DMS79 (cell line): ENCODE results near the gene RRAS2.
"Not testable (repeated sequence)": the region's sequence is repeated elsewhere in the genome, so short reads cannot be mapped to it uniquely, and the experiment has no call there.

Experiments used
- DNase-seq: peaks from one replicate; lab custom pipeline; 2025; lab: John Stamatoyannopoulos, UW

RRAS2 gene

GRCh38 chr11:14306481-14306880 lies 52.5 kb downstream of the RRAS2 start:
- no peak for DNase-seq

DNA sequence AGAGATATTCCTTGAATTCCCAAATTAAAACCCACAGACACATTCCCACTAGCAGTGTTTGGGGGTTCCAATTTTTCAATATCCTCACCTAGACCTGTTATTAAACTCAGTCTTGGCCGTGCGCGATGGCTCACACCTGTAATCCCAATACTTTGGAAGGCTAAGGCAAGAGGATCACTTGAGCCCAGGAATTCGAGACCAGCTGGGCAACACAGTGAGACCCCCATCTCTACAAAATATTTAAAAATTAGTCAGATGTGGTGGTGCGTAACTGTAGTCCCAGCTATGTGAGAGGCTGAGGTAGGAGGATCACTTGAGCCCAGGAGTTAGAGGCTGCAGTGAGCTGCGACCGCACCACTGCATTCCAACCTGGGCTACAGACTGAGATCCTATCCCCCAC lies 53.3 kb downstream of the RRAS2 start:
- DNase-seq, result no peak

GRCh38 chr11:14304601-14305000 lies 54.4 kb downstream of the RRAS2 start:
- no peak for DNase-seq

DNA sequence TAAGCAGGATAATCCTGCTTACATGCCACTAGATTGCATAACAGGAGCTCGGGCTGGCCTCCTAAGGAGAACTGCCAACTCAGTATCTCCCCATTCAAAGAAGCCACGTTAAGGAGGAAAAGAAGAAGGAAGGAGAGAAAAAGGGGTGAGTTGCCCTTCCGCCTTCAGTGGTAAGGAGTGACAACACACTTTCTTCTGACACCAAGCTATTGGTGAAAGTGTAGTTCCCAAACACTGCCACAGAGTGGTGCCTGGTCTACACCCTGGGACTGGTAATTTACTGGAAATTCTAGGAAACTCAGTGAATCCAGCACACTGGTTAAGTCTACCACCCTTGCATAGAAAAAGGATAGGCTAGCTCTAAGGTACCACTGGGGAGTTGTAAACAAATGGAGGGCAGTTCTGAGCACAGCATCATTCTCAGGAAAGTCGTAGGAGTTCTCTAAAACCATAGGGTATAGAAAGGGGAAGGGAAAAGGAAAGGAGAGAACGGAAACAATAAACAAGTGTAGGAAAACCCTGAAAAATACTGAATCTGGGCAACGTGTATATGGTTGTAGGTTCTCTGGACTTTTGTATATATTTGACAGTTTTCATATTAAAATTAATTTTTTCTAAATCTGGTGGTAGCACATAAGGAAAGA lies 58.2 kb downstream of the RRAS2 start:
- DNase-seq, result no peak

DNA sequence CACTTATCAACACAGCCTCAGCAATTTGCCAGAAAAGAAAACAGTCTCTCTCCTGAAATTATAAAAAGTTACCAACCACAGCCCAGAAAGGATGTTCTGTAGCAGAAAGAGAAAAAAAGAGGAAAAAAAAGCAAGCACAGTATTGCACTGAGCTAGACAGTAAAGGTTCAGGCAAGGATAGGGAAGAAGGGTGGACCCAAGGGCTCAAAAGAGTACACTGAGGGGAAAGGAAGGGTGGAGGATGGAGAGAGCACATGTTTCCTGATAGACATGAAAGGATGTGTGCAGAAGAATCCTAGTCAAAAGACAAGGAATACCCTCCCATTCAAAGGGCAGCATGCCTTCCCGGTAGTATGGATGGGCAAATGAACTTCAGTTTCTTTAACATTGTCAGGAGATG lies 59.1 kb downstream of the RRAS2 start:
- no peak for DNase-seq

- DNase-seq, result no peak
Observed at GRCh38 chr11:14290422-14290821, 68.6 kb downstream of the RRAS2 start.

GRCh38 chr11:14288189-14288935 lies 70.6 kb downstream of the RRAS2 start:
- DNase-seq, result no peak

GRCh38 chr11:14278869-14279268 lies 80.1 kb downstream of the RRAS2 start:
- not testable (repeated sequence) for DNase-seq

DNA sequence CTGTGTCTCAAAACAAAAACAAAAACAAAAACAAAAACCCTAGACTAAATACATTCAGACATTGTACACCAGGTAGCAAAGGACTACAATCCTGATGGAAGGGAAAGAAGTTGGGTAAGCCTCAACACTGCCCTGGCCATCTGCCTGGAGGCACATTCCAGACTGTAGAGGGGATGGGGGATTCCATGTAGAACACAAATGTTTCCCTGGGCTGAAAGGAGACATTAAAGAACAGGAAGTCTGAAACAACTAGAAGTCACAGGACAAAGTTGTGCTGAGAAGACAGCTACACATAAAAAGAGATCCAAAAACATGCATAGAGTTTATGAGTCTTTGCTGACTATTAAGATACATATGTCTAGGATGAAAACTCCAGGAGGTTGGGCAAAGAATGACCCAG lies 83.9 kb downstream of the RRAS2 start:
- no peak for DNase-seq

DNA sequence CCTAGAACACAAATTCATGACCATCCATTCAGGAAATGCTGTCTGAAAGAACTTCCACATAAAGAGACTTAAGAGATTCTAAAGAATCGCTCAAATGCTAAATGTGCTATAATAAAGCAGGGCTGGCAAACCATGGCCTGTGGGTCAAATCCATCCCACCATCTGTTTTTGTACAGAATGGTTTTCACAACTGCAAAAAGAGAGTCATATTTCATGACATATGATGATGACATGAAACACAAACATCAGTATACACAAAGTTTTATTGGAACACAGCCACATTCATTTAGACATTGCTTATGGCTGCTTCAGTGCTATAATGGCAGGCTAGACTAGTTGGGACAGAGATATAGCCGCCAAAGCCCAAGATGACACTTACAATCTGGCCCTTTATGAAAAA lies 85.1 kb downstream of the RRAS2 start:
- no peak for DNase-seq

- DNase-seq, result no peak
Observed at GRCh38 chr11:14270690-14271542, 88.1 kb downstream of the RRAS2 start.

GRCh38 chr11:14269692-14270573 lies 89.0 kb downstream of the RRAS2 start:
- DNase-seq, result no peak

DNA sequence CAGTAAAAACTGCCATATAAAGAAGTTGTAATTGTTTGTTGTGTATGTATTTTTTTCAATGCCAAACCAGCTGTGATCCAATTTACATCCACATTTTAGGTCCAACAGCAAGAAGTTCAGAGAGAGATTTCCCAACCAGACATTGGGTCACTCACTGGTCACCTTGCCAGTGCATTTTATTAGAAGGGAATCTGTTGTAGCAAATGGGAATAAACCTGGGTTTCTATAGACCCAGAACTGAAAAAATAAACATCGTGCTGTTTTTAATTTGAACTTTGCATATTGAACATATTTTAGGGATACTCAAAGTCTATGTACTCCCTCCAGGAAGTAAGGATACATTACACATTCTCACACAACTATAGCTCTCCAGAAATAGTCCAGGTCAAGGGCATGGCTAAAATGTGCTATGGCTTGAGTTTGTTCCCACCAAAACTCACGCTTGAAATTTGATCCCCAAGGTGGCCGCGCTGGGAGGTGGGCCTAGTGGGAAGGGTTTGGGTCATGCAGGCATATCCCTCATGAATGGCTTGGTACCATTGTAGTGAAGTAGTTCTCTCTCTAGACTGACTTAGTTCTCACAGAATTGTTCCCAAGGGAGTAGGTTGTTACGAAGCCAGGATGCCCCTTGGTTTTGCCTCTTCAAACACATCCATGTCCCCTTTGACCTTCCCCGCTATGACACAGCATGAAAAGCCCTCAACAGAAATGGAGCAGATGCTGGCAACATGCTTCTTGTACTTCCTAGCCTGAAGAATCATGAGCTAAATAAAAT lies 90.9 kb downstream of the RRAS2 start:
- no peak for DNase-seq

DNA sequence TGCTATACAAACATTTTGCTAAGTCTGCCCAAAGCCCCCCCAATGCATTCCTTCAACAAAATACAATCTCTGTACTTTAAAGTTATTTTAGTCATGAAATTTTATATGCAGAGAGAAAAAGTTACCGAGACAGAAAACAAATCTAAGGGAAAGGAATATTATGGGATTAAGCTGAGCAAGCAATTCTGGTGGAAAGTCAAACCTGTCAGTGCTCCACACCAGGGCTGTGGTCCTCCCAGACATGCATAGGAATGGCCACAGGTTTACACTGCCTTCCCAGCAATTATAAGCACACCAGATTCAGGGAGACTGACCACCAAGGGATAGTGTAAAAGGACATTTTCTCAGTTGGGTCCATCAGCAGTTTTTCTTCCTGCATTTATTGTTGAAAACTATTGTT lies 92.4 kb downstream of the RRAS2 start:
- DNase-seq, result no peak

DNA sequence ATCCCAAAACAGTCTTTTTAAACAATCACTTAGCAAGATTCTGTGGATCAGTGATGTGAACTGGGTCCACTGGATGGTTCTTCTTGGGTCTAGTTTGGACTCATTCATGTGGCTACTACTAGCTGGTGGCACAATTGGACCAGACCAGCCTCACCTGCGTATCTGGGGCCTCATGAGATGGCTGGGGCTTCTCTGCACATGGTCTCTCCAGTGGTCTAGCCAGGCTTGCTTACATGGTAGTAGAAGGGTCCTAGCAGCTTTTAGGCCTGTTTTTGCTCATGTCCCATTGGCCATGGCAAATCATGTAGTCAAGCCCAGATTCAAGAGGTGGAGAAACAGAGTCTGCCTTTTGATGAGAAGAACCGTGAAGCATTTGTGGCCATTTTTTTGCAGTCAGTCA lies 94.0 kb downstream of the RRAS2 start:
- DNase-seq, result no peak

GRCh38 chr11:14262271-14262846 lies 96.6 kb downstream of the RRAS2 start:
- no peak for DNase-seq

DNA sequence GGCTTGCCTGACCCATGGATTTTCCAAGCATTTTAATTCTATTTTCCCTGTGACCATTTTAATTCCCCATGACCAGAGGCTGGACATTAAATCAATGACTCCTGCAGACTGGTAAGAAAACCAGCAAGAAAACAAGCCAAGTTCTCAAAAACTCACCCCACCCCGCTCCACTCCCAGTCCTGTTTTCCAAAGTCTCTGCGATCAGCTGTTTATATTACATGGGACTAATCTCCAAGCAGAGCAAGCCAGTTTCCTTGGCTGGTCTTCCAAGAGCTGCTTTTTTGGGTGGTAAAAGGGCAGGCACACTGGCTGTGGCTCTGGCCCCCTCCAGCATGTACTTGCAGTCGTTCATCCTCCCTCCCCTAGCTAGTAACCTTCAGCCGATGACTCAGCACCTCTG lies 97.9 kb downstream of the RRAS2 start:
- DNase-seq, result no peak

DNA sequence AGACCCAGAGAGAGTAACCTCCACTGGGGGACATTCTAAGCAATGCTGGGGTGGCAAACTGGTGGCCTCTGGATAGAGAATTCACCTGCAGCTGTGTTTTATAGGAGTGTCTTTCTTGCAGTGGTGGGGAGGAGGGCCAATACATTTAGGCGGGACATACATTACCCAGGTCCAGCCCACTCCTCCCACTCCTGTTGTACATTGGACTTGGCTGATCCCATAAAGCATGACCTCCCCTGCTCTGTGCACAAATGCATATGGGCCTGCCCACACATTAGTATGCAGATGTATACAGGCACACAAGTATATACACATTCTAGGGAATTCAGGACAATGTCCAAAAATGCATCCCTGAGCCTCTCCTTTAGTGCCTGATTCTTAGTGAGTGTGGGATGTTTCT lies 99.1 kb downstream of the RRAS2 start:
- DNase-seq, result no peak

DNA sequence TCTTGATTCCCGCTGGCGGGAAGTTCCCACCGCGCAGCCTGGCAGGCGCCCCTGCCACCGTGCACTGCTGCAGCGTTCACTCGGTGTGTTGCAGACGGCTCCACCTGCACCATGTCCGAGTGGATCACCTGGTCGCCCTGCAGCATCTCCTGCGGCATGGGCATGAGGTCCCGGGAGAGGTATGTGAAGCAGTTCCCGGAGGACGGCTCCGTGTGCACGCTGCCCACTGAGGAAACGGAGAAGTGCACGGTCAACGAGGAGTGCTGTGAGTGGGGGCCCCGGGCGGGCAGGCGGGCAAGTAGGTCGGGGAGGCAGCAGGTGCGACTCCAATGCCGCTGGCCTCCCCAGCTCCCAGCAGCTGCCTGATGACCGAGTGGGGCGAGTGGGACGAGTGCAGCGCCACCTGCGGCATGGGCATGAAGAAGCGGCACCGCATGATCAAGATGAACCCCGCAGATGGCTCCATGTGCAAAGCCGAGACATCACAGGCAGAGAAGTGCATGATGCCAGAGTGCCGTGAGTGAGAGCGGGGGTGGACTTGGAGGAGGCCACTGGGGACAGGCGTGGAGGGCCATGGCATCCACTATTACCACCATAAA lies 99.7 kb downstream of the RRAS2 start:
- DNase-seq, result no peak

DNA sequence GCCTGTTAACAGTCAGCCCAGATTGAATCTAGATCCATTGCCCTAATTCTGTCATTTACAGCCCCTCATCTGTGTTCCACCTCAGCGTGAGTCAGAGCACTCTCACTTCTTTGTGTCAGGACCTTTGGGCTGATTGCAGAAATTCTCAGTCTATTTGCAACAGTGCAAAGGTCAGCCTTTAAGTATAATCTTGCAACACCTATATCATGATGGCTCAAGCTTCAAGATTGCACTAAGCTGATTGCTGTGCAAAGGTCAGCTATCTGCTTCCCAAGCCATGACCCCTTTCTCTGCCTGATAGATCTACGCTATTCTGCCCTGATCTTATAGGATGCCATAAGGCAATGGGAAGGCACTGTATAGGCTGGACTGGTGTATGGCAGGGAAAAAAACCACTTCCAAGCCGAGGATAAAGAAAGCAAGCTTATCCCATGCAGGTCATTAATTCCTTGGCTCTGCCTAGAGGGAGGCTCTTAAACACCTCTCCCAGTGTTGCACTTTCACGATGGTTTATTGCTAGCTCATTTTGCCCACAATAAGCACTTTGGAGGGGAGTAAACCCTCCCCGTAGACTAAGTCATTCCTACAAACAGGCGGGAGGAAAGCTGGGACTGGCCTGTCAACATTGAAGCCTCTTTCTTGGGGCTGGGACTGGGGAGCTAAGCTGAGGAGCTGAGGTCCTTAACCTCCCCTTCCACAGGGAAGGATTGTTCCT lies 100.6 kb downstream of the RRAS2 start:
- no peak for DNase-seq
